NCI-H1417 (cell line): ENCODE measurements around the gene SHROOM3.
"Not testable (repeated sequence)": the region's sequence is repeated elsewhere in the genome, so short reads cannot be mapped to it uniquely, and the experiment has no call there.

Experiments
- DNase-seq, 3 experiments: peaks; one replicate each; lab custom pipeline; 2025; lab: John Stamatoyannopoulos, UW

The SHROOM3 gene

GRCh38 chr4:76722838-76723237 is 287.8 kb downstream of the SHROOM3 start:
- no peak for DNase-seq

- DNase-seq = no peak
These were observed 288.3 kb downstream of the SHROOM3 start for GRCh38 chr4:76723373-76723772.

- DNase-seq = no peak
These were observed 288.9 kb downstream of the SHROOM3 start for GRCh38 chr4:76723924-76724323.

- DNase-seq = peak in 1 of 3 experiments; percentile 38
These were observed 290.0 kb downstream of the SHROOM3 start for GRCh38 chr4:76725039-76725438.

GRCh38 chr4:76726176-76726575 is 291.1 kb downstream of the SHROOM3 start:
- DNase-seq = no peak

GRCh38 chr4:76726631-76727030 is 291.6 kb downstream of the SHROOM3 start:
- no peak for DNase-seq

GRCh38 chr4:76727934-76728333 is 292.9 kb downstream of the SHROOM3 start:
- DNase-seq = not testable (repeated sequence)

- DNase-seq = no peak
These were observed 294.4 kb downstream of the SHROOM3 start for GRCh38 chr4:76729460-76729859.

- no peak for DNase-seq
These were observed 295.0 kb downstream of the SHROOM3 start for GRCh38 chr4:76729980-76730379.

- DNase-seq = no peak
These were observed 297.2 kb downstream of the SHROOM3 start for GRCh38 chr4:76732246-76732645.

- peak; percentile 85 to 97 (median 89) for DNase-seq
These were observed 298.2 kb downstream of the SHROOM3 start for GRCh38 chr4:76733068-76733771.

GRCh38 chr4:76736414-76736813 is 301.4 kb downstream of the SHROOM3 start:
- no peak for DNase-seq

- DNase-seq = no peak
These were observed 302.2 kb downstream of the SHROOM3 start for GRCh38 chr4:76737180-76737579.

GRCh38 chr4:76737771-76738085 is 302.7 kb downstream of the SHROOM3 start:
- no peak for DNase-seq

GRCh38 chr4:76738086-76738931 is 303.3 kb downstream of the SHROOM3 start:
- no peak for DNase-seq

- DNase-seq = no peak
These were observed 305.2 kb downstream of the SHROOM3 start for GRCh38 chr4:76740192-76740591.

- DNase-seq = no peak
These were observed 306.0 kb downstream of the SHROOM3 start for GRCh38 chr4:76740866-76741662.

- DNase-seq = no peak
These were observed 306.6 kb downstream of the SHROOM3 start for GRCh38 chr4:76741663-76742020.

GRCh38 chr4:76744241-76744921 is 309.4 kb downstream of the SHROOM3 start:
- DNase-seq = no peak

- no peak for DNase-seq
These were observed 310.2 kb downstream of the SHROOM3 start for GRCh38 chr4:76745240-76745639.

GRCh38 chr4:76747563-76747962 is 312.5 kb downstream of the SHROOM3 start:
- DNase-seq = peak in 1 of 3 experiments; percentile 33

- DNase-seq = peak in 1 of 3 experiments; percentile 57
These were observed 313.6 kb downstream of the SHROOM3 start for GRCh38 chr4:76748649-76749048.
